ENCODE results near the gene GINS1. TPM values are rescaled to one million over a fixed set of nuclear protein-coding genes. Genes with fewer than 3 reads are reported as not detected.

Gene GINS1
- total RNA-seq, 4 donors from 2014 or later: 0.31 to 1.2 (median 1.2) TPM; not detected in 1

GRCh38 chr20:25476106-25477013 is 68.9 kb downstream of the GINS1 start:
- H3K27me3 ChIP-seq: no peaks in the 10 kb centered on the region
- ATAC-seq: no peak
- WGBS, 2 donors (ENCODE audit: low coverage in 1 of 2): 92 to 93% methylated on average over 3 to 13 of the region's 52 CpGs
- no peaks in the 10 kb centered on the region for H3K4me1 ChIP-seq
- H3K27ac ChIP-seq: no peak overlapping the region
- no peaks in the 10 kb centered on the region for H3K9me3 ChIP-seq
- H3K4me3 ChIP-seq: no peak overlapping the region
- TF ChIP-seq EP300 (IDR thresholded peaks at IDR 0.05) (no peak), POLR2AphosphoS5 (IDR thresholded peaks at IDR 0.05) (no peak)
- peaks cover 0 to 61% of the 10 kb centered on the region in 2 donors for H3K36me3 ChIP-seq

GRCh38 chr20:25477014-25477882 is 69.8 kb downstream of the GINS1 start:
- 88% methylated on average over 5 of the region's 28 CpGs; no CpG with 5 or more reads in 1 of the 2 donors for WGBS, 2 donors (ENCODE audit: low coverage in 1 of 2)
- TF ChIP-seq POLR2AphosphoS5 (IDR thresholded peaks at IDR 0.05) (no peak), EP300 (IDR thresholded peaks at IDR 0.05) (no peak), POLR2A (IDR thresholded peaks at IDR 0.05) (no peak), CTCF (IDR thresholded peaks at IDR 0.05) (no peak)
- H3K27me3 ChIP-seq: no peaks in the 10 kb centered on the region
- no peak for ATAC-seq
- H3K27ac ChIP-seq: no peak overlapping the region
- H3K9me3 ChIP-seq: no peaks in the 10 kb centered on the region
- H3K4me3 ChIP-seq: no peak overlapping the region
- peaks cover 0 to 65% of the 10 kb centered on the region in 2 donors for H3K36me3 ChIP-seq
- no peaks in the 10 kb centered on the region for H3K4me1 ChIP-seq

GRCh38 chr20:25478889-25479568 is 71.6 kb downstream of the GINS1 start:
- peaks cover 0 to 75% of the 10 kb centered on the region in 2 donors for H3K36me3 ChIP-seq
- H3K4me3 ChIP-seq: no peak overlapping the region
- H3K27ac ChIP-seq: no peak overlapping the region
- 75% methylated on average over 4 of the region's 24 CpGs; no CpG with 5 or more reads in 1 of the 2 donors for WGBS, 2 donors (ENCODE audit: low coverage in 1 of 2)
- no peaks in the 10 kb centered on the region for H3K9me3 ChIP-seq
- no peaks in the 10 kb centered on the region for H3K27me3 ChIP-seq
- no peak for TF ChIP-seq CTCF (IDR thresholded peaks at IDR 0.05)
- TF ChIP-seq POLR2A (IDR thresholded peaks at IDR 0.05): no peak
- H3K4me1 ChIP-seq: no peaks in the 10 kb centered on the region
- ATAC-seq: no peak

DNA sequence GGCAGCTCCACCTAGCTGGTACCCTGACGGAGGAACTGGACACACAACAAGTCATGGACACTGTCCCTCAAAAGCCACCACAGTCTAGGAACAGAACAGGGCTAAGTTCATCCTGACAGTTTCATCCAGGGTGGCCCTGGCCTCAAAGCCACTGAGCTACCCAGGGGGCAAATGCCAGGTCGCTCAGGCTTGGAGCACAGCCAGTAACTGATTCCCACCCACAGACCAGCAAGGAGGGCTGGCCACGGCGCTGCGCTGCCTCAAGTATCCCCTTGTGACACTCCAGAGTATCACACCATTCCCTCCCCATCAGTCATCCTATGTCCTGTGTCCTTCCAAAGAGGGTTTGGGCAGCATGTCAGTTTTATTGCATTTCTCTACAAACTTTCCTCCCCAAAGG is 72.2 kb downstream of the GINS1 start:
- Histone ChIP-seq H3K27me3 (no peaks in the 10 kb centered on the region), H3K36me3 (peaks cover 0 to 81% of the 10 kb centered on the region in 2 donors), H3K4me1 (no peaks in the 10 kb centered on the region), H3K27ac (no peak overlapping the region), H3K9me3 (no peaks in the 10 kb centered on the region), H3K4me3 (no peak overlapping the region)
- ATAC-seq: no peak
- TF ChIP-seq POLR2AphosphoS5 (IDR thresholded peaks at IDR 0.05) (no peak), CTCF (IDR thresholded peaks at IDR 0.05) (no peak), POLR2A (IDR thresholded peaks at IDR 0.05) (no peak), EP300 (IDR thresholded peaks at IDR 0.05) (no peak)
- 75 to 76% methylated on average over 3 to 5 of the region's 5 CpGs for WGBS, 2 donors (ENCODE audit: low coverage in 1 of 2)

DNA sequence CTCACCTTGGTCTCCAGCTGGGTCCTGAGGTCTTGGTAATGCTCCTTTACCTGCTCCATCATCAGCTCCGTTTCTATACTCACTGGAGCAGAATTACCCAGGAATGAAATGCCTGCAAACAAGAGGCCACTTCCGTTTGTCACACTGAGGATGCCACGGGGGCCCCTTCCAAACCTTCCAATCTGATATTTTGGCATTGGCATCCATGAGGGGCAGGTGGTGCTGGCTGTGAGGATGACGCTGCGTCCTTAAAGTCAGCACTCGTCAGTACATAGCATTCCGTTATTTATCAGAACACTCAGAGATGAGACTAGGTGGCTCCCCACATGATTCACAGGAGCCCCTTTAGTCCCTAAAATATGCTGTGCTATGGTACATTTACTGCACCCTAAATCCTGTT is 72.7 kb downstream of the GINS1 start:
- TF ChIP-seq EP300 (IDR thresholded peaks at IDR 0.05): no peak
- TF ChIP-seq CTCF (IDR thresholded peaks at IDR 0.05): no peak
- TF ChIP-seq POLR2A (IDR thresholded peaks at IDR 0.05): no peak
- TF ChIP-seq POLR2AphosphoS5 (IDR thresholded peaks at IDR 0.05): no peak
- H3K4me3 ChIP-seq: no peak overlapping the region
- H3K36me3 ChIP-seq: peaks cover 0 to 86% of the 10 kb centered on the region in 2 donors
- H3K27me3 ChIP-seq: no peaks in the 10 kb centered on the region
- no peaks in the 10 kb centered on the region for H3K4me1 ChIP-seq
- 82 to 87% methylated on average over 3 to 6 of the region's 7 CpGs for WGBS, 2 donors (ENCODE audit: low coverage in 1 of 2)
- H3K9me3 ChIP-seq: no peaks in the 10 kb centered on the region
- no peak overlapping the region for H3K27ac ChIP-seq
- no peak for ATAC-seq
